NCI-H2196 treated with DMSO at 0.1 percent for 48 hours (cell line): ENCODE data around the gene CRYGC.
"Not testable (repeated sequence)": the region's sequence is repeated elsewhere in the genome, so short reads cannot be mapped to it uniquely, and the experiment has no call there.

Experiments
- DNase-seq: peaks from one replicate; lab custom pipeline; 2025; ENCODE audit not compliant: unreplicated experiment; lab: John Stamatoyannopoulos, UW

CRYGC gene

DNA sequence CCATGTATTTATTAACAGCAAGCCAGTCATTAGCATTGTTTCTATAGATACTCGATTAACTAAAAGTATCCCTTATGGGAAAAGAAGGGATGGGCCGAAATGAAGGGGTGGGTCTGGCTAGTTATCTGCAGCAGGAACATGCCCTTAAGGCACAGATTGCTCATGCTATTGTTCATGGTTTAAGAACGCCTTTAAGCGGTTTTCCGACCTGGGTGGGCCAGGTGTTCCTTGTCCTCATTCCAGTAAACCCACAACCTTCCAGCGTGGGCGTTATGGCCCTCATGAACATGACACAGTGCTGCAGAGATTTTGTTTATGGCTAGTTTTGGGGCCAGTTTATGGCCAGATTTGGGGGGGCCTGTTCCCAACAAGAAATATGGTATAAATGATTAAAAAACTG, 8.7 kb upstream of the CRYGC start:
- DNase-seq: not testable (repeated sequence)

DNA sequence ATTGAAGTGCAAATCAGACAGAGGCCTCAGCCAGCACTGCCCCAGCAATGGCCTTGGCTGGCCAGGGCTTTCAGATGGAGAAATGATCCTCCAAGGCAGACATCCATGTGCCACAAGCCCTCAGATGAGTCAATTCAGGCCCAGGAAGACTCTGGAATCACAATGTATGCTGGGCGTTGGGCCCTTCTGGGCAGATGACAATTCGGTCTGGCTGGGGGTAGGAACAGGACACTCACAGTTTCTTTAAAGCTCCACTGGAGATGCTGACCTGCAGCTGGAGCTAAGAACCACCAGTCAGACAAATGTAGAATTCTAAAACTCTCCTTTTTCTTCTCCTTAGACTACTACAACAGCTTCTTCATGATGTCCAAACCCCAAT, 7.1 kb upstream of the CRYGC start:
- DNase-seq: no peak

DNA sequence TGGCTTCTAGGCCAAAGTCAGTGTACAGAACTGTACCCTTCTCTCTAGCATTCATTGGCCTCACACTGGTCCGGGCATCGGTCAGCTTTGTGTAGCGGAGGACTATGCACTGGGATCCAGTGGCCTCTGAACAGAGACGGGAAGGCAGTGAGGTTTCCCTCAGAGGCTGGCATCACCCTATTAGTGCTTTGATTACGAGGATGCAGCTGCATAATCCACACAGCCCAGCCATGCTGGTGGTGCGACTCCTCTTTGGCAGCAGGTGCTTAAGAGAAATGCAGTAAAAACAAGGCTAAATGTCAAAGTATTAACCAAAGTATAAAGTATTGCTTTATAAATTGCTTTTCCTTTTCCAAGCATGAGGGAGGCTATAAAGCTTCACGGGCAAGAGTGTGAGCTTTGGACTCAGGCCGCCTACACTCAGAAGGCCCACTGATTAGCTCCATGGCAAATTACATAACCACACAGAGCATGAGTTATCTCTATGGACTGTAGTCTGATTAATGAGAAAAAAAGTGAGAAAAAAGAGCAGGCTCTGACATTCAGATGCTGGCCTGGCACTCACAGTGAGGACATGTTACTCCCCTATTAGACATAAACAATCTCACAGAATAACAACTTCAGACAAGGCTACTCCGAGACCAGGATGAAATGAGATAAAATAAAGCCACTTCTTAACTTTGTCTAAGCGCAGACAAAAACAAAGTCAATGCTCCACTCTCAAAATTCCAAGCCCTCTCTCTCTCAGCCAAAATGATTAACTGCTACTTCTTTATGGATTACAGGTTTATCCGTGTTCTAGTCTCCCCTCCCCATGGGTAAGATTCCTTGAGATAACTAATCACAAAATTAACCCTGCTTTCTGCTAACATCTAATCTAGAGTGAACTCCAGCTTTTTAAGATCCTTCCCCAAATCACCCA, 6.4 kb upstream of the CRYGC start:
- DNase-seq: no peak

DNA sequence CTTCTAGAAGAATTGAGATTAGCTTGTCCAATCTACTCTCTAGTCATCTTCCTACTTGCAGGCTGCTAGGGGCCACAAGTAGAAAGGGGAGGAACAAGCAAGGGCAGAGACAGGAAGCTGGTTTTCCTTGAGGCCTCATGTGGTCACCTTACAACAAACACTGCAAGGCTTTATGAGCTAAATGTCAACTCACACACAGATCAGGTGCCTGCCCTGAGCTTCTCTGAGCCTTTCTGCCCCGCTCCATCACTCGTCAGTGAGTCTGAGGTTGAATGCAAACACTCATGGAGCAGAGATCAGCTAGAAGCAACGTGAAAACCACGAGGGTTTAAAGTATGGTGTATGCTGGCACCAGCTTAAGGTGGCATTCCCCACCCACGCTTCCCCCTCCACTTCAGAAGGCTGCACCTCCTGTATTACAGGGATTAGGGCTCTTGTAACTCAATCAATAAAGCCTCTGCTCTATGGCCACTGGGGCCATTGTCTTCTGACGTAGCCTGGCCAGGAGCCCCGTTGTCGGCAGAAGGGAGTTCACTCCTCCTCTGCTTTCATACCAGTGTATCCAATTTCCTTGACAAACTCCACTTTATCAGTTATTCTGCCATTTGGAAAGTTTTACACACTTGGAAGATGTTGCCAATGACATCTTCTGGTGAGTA, 5.4 kb upstream of the CRYGC start:
- no peak for DNase-seq

DNA sequence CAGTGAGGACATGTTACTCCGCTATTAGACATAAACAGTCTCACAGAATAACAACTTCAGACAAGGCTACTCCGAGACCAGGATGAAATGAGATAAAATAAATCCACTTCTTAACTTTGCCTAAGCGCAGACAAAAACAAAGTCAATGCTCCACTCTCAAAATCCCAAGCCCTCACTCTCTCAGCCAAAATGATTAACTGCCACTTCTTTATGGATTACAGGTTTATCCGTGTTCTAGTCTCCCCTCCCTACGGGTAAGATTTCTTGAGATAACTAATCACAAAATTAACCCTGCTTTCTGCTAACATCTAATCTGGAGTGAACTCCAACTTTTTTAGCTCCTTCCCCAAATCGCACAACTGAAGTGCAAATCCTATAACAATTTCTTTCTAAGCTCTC, 1.1 kb upstream of the CRYGC start:
- DNase-seq: no peak

DNA sequence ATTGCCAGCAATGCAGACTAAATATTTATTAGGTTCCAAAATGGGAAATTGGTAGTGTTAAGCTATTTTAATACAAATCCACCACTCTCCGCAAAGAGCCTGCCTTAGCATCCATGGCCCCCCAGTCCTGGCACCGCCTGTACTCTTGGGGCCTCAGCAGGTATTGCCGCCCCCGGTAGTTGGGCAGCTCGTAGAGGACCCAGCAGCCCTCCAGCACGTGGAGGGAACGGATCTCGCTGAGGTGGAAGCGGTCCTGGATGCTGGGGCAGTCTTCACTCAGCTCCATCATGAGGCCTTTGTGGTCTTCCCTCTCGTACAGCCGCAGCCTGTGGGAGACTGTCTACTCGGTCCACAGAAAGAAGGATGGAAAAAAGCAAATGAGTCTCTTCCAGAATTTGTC, 1.5 kb downstream of the CRYGC start:
- no peak for DNase-seq

DNA sequence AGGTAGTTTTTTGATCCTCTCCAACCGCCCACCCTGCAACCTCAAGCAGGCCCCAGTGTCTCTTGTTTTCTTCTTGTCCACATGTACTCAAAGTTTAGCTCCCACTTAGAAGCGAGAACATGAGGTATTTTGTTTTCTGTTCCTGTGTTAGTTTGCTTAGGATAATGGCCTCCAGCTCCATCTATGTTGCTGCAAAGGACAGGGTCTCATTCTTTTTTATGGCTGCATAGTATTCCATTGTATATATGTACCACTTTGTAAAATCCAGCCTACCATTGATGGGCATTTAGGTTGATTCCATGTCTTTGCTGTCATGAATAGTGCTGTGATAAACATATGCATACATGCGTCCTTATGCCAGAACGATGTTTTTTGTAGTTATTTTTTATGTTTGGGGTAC, 2.5 kb downstream of the CRYGC start:
- DNase-seq: no peak

DNA sequence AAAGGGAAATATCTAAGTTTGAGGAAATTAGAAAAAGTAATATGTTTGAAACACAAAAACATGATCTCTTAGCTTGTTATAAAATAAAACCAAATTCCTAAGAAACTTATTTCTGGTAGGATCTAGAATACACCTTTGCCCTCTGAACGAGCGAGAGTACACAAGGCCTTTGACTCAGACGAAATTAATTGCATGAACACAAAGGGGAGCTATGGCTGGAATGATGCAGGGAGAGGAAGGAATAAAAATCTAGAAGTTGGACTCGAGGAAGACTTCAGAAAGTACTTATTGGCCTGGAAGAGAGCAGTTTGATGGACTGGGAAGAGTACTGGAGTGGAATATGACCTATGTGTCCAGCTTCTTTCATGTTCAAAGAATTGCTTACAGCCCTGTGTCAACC, 4.4 kb downstream of the CRYGC start:
- DNase-seq: no peak

DNA sequence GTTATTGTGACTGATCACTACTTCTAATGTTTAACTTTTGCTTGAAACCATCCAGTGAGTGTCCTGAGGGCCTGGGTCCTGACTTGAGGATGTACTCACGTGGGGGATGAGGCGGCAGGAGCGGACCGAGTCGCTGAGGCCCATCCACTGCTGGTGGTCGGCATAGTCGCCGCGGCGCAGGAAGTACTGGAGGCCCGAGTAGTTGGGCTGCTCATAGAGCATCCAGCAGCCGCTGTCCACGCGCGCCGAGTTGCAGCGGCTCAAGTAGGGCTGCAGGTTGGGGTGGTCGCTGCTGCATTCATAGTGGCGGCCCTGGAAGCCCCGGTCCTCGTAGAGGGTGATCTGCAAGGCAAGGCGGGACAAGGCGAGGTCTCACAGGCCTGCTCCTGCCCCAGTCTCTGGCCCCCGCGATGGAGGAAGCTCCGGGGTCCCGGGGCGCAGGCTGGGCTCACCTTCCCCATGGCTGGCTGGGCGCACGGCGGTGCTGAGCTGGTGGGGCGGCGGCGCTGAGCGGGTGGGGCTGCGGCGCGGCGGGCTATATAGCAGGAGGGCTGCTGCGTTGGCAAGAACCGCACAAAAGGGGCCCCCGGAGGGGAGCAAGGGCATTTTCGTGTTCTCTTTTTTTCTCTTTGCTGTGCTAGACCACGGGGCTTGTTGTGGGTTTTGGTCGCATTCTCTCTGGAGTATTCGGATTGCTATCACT, 5.5 kb downstream of the CRYGC start, which contains the start of gene CRYGD:
Gene CRYGD (minus strand): TSS at position 512 of the 703 bp plus-strand sequence. CDS start 51 bp downstream, at position 461.
- not testable (repeated sequence) for DNase-seq

DNA sequence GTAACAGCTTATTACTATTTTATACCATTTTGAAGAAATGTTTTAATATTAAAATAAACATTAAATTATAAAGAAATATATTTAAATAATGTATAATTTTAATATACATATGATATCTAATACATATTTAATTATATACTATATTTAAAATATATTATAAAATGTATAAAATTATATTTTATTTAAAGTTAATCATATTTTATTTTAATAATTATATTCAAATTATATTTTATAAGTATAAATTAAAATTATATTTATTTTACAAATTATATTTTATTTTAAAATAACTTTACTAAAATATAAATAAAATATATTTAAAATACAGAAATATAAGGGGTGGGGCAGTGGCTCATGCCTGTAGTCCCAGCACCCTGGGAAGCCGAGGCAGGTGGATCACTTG, 7.4 kb downstream of the CRYGC start:
- DNase-seq: no peak

DNA sequence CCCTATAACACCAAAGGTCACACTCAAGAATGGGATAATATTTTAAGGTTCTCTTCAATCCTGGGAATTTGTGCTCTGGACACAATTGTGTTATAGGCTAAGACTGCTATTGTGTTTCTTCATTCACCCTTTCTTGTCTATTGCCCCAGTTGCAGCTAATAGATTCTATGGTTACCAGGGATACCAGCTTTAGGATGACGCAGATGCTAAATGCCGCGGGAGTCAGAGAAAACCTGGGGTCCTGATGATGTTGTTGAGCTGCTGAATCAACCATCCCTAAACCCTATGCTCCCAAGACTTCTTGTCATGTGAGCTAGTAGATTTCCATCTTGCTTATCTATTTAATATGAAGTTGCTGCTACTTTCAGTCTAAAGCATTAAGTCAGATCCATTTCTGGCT, 10.7 kb downstream of the CRYGC start:
- DNase-seq: no peak

DNA sequence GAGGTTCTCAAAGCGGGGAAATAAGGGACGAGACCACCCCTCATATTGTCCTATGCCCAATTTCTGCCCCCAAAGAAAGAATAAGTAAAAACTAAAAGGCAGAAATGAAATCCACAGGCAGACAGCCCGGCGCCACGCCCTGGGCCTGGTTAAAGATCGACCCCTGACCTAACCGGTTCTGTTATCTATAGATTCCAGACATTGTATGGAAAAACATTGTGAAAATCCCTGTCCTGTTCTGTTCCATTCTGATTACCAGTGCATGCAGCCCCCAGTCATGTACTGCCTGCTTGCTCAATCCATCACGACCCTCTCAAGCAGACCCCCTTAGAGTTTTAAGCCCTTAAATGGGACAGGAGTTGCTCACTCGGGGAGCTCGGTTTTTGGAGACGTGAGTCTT, 12.2 kb downstream of the CRYGC start:
- DNase-seq: not testable (repeated sequence)

DNA sequence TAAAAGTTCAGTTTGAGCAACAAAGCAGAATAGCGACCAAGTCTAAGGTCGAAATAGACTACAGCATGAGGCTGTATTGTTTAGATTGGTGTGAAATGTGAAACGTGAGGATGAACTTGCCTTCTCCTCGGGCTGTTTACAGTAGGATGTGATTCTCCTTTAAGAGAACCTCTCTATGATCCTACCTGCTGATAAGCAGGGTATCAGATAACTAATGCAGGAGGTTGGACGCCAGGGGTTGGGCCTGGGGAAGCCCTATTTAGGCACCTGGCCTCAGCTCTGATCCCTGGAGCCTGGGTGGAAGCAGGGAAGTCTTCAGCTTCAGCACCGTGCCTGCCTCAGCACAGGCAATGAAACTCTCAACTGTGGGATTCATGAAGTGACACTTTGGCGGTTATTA, 16.7 kb downstream of the CRYGC start:
- DNase-seq: peak; percentile 62

DNA sequence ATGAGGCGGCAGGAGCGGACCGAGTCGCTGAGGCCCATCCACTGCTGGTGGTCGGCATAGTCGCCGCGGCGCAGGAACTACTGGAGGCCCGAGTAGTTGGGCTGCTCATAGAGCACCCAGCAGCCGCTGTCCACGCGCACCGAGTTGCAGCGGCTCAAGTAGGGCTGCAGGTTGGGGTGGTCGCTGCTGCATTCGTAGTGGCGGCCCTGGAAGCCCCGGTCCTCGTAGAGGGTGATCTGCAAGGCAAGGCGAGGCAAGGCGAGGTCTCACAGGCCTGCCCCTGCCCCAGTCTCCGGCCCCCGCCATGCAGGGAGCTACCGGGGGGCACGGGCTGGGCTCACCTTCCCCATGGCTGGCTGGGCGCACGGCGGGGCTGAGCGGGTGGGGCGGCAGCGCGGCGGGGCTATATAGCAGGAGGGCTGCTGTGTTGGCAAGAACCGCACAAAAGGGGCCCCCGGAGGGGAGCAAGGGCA, 17.3 kb downstream of the CRYGC start:
- not testable (repeated sequence) for DNase-seq

DNA sequence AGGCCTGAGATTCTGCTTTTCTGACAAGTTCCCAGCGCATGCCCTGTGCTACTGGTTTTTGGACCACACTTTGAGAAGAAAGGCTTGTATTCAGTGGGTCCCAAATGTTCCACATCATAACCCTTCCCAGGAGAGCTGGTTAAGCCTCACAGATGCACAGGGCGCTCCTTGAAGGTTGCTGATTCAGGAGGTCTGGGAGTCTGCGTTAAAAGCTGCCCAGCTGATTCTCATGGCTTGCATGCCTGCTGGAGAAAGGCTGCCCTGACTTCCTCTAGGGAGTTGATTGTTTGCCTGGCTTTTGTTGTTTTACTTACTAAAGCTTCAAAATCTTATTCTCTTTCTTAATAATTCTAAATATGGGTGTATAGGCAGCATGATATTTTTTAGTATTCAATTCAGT, 26.0 kb downstream of the CRYGC start:
- DNase-seq: no peak

DNA sequence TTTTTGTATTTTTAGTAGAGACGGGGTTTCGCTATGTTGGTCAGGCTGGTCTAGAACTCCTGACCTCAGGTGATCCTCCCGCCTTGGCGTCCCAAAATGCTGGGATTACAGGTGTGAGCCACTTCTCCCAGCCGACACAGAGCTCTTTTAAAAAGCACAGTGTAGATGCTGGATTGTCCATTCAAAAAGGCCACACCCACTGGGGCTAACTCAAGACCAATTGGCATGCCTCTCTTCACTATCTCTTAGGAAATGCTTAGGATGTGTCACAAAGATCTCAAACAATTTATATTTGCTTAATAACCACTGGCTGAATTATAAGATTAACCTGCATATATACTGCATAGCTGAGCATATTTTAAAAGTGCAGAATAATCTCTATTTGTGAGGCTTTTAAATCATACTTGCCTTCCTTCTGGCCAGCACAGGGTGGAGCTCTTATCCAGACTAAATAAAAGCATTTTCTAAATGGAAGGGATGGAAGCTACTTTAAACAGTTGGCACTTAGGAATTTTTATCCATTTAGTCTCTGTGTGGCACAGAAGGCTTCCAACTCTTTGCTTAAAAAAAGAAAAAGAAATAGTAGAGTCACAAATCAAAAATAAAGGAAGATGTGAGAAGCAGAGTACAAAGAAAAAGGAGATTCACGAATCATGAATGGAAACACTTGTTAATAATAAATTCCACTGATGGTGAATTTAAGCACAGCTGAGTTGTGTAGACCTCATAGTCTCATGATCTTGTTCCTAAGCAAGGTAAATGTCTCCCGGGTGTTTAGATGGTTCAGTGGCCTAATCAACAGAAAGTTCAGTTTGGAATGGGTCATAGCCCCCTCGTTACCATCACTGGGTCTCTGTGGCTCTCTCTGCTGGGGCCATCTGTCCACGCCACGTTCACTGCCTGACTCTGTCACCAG, 27.7 kb downstream of the CRYGC start:
- no peak for DNase-seq

DNA sequence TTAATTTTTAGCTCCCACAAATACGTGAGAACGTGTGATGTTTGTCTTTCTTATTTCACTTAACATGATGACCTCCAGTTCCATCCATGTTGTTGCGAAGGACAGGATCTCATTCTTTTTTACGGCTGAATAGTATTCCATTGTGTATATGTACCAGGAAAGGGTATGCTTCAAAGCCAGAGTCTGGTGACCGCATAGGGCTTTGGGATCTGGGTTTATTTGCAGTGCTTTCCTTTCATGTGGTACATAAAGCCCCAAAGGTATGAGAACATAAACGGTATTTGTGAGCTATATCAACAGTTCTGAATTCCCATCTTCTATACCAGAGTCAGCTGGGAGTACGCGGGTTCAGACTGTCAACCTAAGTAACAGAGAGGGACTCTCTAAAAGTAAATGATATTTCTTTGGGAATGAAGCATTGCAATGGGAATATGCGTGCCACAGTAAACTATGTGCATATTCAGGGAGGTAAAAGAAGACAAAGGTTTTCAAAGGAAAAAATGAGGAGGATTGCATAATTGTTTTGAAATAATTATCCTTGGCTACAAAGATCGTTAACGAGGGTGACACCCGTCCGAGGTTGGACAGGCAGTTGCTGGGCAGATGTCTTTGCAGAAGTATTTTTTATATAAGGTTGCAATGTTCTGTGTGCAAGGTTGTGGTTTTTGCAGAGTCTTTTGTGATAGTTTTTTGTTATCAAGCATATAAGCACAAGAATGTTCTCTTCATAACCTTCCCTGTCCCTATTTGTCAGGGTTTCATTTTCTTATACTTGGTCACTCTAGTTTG, 29.8 kb downstream of the CRYGC start:
- no peak for DNase-seq

DNA sequence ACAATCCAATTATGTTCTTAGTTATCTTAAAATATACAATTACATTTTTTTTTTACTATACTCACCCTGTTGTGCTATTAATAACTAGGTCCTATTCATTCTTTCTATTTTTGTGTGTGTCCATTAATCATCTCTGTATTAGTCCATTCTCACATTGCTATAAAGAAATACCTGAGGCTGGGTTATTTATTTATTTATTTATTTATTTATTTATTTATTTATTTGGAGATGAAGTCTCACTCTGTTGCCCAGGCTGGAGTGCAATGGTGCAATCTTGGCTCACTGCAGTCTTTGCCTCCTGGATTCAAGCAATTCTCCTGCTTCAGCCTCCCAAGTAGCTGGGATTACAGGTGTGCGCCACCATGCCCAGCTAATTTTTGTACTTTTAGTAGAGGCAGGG, 30.9 kb downstream of the CRYGC start:
- not testable (repeated sequence) for DNase-seq

DNA sequence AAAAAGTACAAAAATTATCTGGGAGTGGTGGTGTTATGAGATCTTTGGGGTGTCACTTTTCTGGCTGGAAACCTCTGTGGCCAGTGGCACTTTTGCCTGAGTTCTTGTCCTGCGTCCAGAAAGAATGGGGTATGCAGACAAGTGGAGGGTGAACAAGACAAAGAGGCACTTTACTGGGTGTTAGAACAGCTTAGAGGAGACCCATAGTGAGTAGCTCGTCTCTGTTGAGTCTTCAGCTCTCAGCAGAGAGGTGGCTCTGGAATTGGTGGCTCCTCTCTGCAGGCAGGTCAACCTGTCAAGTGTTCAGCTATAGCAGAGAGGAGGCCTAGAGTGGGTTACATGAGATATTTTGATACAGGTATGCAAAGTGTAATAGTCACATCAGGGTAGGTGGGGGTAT, 31.4 kb downstream of the CRYGC start:
- no peak for DNase-seq

DNA sequence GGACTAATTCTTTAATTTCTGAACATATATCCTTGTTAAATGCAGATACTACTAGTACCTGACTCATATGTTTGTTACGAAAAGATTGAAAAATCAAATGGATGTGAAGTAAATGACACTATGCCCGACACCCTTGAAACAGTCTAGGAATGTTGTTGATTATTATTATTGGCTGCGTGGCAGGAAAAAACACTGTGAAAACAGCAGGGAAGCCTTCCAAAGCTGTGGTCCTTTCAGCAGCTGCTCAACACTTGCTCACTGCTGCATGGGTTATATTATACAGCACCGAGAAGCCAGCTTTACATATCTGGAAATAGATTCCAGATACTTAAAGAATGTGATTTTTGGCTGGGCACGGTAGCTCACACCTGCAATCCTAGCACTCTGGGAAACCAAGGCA, 31.8 kb downstream of the CRYGC start:
- DNase-seq: no peak
